K562 (cell line): ENCODE data around the gene PRMT2. TPM values are rescaled to one million over a fixed set of nuclear protein-coding genes. Genes with fewer than 3 reads are reported as not detected.
A peak's percentile ranks its signal among the peaks of the same experiment; 100 is the strongest.

ENCODE experiments used
- ATAC-seq: fragments of 200-7000 bp; cut with Tn5 transposase; 3 replicates; pipeline ENCODE4 v1.9.1; 2020; ENCODE audit warnings: moderate library complexity
- BruUV-seq: library from RNA; stranded (reverse); fragments of 400-500 nt; replicated peaks from 2 replicates; lab custom pipeline; 2021; lab: Mats Ljungman, UMichigan
- CTCF ChIA-PET: fragments of 300-600 bp; formaldehyde crosslinking; extraction: SDS; loops from one replicate; lab custom pipeline; 2021; ENCODE audit warnings: low intra/inter-chr PET ratio; lab: Yijun Ruan, JAX
- POLR2A ChIA-PET: fragments of 300-600, 350-650 bp; sonication (Branson Sonifier 250); formaldehyde crosslinking; extraction: SDS; loops from one replicate; lab custom pipeline; 2021; ENCODE audit warnings: antibody characterized with exemption, inconsistent platforms; lab: Yijun Ruan, JAX
- DNase-seq, 4 experiments: peaks; one replicate each; pipeline versions ENCODE4 v3.0.0 to v3.0.0-alpha.2; 2011 to 2018; ENCODE audit warnings: low spot score in 3 of 4, mixed read lengths in 3 of 4; ENCODE audit errors: extremely low read depth in 1 of 4
- FAIRE-seq: peaks from 2 replicates; lab custom pipeline; 2011; peaks lifted over from hg19 to GRCh38; lab: Jason Lieb, UNC
- H2AFZ ChIP-seq: 2 replicates; pipeline ENCODE4 v1.6.0; 2011; ENCODE audit warnings: low read depth, low read length, control low read depth, inconsistent platforms
- H3K27ac ChIP-seq: fragments of 200-600 bp; 3 replicates; pipeline ENCODE4 v1.8.0; 2011; ENCODE audit warnings: low read depth, mild to moderate bottlenecking, control low read depth, inconsistent platforms, low read length, moderate library complexity, mixed read lengths; ENCODE audit errors: extremely low read depth
- H3K27me3 ChIP-seq, 2 experiments: fragments of 300-600 bp in 1 of 2; 2 replicates in 1 of 2; 3 replicates in 1 of 2; pipeline versions ENCODE4 v1.6.0 to v1.8.0; 2011; ENCODE audit warnings: inconsistent platforms in 2 of 2, low read length in 2 of 2, mild to moderate bottlenecking in 1 of 2, mixed read lengths in 1 of 2, moderate library complexity in 1 of 2; ENCODE audit not compliant: control insufficient read depth in 2 of 2, insufficient read depth in 2 of 2
- H3K36me3 ChIP-seq: fragments of 300-600 bp; 3 replicates; pipeline ENCODE4 v1.8.0; 2011; ENCODE audit warnings: mild to moderate bottlenecking, low read length, inconsistent platforms; ENCODE audit not compliant: control insufficient read depth, insufficient read depth
- H3K4me1 ChIP-seq, 2 experiments: fragments of 200-600 bp in 1 of 2; replicated peaks in 1 of 2; 2 replicates in 1 of 2; 3 replicates in 1 of 2; pipeline versions ENCODE4 v1.5.1 to v1.8.0; 2011; ENCODE audit warnings: inconsistent platforms in 2 of 2, low read length in 2 of 2, mild to moderate bottlenecking in 1 of 2, mixed read lengths in 1 of 2, moderate library complexity in 1 of 2; ENCODE audit not compliant: control insufficient read depth in 2 of 2, insufficient read depth in 2 of 2
- H3K4me2 ChIP-seq: 2 replicates; pipeline ENCODE4 v1.6.1; 2011; ENCODE audit warnings: low read length, control low read depth, inconsistent platforms, mixed read lengths; ENCODE audit not compliant: insufficient read depth
- H3K4me3 ChIP-seq: fragments of 200-600 bp; sonication (generic), shearing (Covaris generic); 2 replicates; pipeline ENCODE4 v1.5.1; 2016; ENCODE audit warnings: control low read depth, inconsistent platforms
- H3K79me2 ChIP-seq: fragments of 200-600 bp; 3 replicates; pipeline ENCODE4 v1.8.0; 2011; ENCODE audit warnings: low read length, inconsistent platforms; ENCODE audit not compliant: control insufficient read depth, insufficient read depth
- H3K9ac ChIP-seq, 2 experiments: 2 replicates each; pipeline versions ENCODE4 v1.6.0 to v1.6.1; 2011; ENCODE audit warnings: low read depth in 2 of 2, low read length in 2 of 2, control low read depth in 1 of 2, inconsistent platforms in 1 of 2, mild to moderate bottlenecking in 1 of 2, mixed read lengths in 1 of 2; ENCODE audit not compliant: insufficient read depth in 1 of 2
- H3K9me1 ChIP-seq: one replicate; pipeline ENCODE4 v1.6.0; 2011; ENCODE audit warnings: inconsistent platforms, mild to moderate bottlenecking, low read length, moderate library complexity; ENCODE audit not compliant: control insufficient read depth, insufficient read depth
- H3K9me3 ChIP-seq: replicated peaks from 2 replicates; pipeline ENCODE4 v1.5.1; 2011; ENCODE audit warnings: low read depth, low read length, inconsistent platforms; ENCODE audit not compliant: control insufficient read depth, insufficient read depth
- H4K20me1 ChIP-seq: replicated peaks from 2 replicates; pipeline ENCODE4 v1.6.1; 2011; ENCODE audit warnings: low read length, inconsistent platforms, mixed read lengths; ENCODE audit not compliant: control insufficient read depth, insufficient read depth
- ERF ChIP-seq: fragments of 450-650 bp; formaldehyde crosslinking; IDR thresholded peaks from 2 replicates; pipeline ENCODE4 v1.4.0; 2020; ENCODE audit warnings: mild to moderate bottlenecking, mixed read lengths
- NFIX ChIP-seq: fragments of 250-450 bp; sonication (Bioruptor Pico); IDR thresholded peaks from 2 replicates; pipeline ENCODE4 v1.4.0; 2020; ENCODE audit warnings: low read depth, mild to moderate bottlenecking, moderate library complexity
- RHOXF2B ChIP-seq: fragments of 250-450 bp; sonication (Bioruptor Pico); conservative IDR thresholded peaks from 2 replicates; pipeline ENCODE4 v1.5.1; 2021
- TRIM24 ChIP-seq, 2 experiments: fragments of 450-650 bp; IDR thresholded peaks; 2 replicates each; pipeline ENCODE4 v1.6.1; 2016
- WGBS: fragments of 100-300 bp; shearing (Covaris generic); methylation state at CpG from one replicate; pipeline ENCODE4 v1.1.6; 2016; ENCODE audit warnings: low coverage, mixed read lengths; ENCODE audit not compliant: insufficient coverage; ENCODE audit errors: missing lambda C conversion rate; 5-methylcytosine and 5-hydroxymethylcytosine counted together
- in situ Hi-C: fragments of 300-500 bp; cut with MboI; formaldehyde crosslinking; loops from 4 replicates; pipeline ENCODE4 v1.15.0; 2018; ENCODE audit warnings: inconsistent platforms, mixed read lengths
- intact Hi-C: fragments of 100-400 bp; cut with micrococcal nuclease; formaldehyde crosslinking; loops from 2 replicates; pipeline ENCODE4 v1.14.2; 2022
- polyA plus RNA-seq, 8 experiments: library from polyadenylated mRNA; depleted of rRNA in 4 of 8; stranded (reverse) in 5 of 8; unstranded in 3 of 8; fragments of >200 nt; fragmentation: Nextera tagmentation in 2 of 8; fragmentation: Illumina TruSeq in 1 of 8; extraction: Ambion mirVana in 2 of 8; extraction: Trizol in 1 of 8; gene quantifications; 2 replicates each; pipeline versions ENCODE4 v1.2.1 to v1.2.3, GENCODE V29; 2011 to 2014; ENCODE audit warnings: inconsistent platforms in 1 of 8, missing spikeins in 1 of 8
- total RNA-seq, 7 experiments: library from RNA; depleted of rRNA in 6 of 7; stranded (reverse); fragments of >200 nt in 6 of 7; fragmentation: Illumina TruSeq in 2 of 7; extraction: Trizol in 2 of 7; gene quantifications; 2 replicates each; pipeline versions ENCODE4 v1.2.1 to v1.2.3, GENCODE V29; 2011 to 2021; ENCODE audit warnings: low replicate concordance in 1 of 7
- TF ChIP-seq, protein P1 (sequence below), 2 experiments: fragments of 450-650 bp; IDR thresholded peaks; 2 replicates each; pipeline ENCODE4 v1.6.1; 2018; ENCODE audit warnings: mild to moderate bottlenecking in 2 of 2, low read depth in 1 of 2; ENCODE audit not compliant: partially characterized antibody in 2 of 2

Gene PRMT2
- total and polyA plus RNA-seq, 9 of the 15 experiments (the other 6 are each of a cell fraction or from before 2014, with no cell fraction given), result 37.2 to 85.7 (median 59.3) TPM

DNA sequence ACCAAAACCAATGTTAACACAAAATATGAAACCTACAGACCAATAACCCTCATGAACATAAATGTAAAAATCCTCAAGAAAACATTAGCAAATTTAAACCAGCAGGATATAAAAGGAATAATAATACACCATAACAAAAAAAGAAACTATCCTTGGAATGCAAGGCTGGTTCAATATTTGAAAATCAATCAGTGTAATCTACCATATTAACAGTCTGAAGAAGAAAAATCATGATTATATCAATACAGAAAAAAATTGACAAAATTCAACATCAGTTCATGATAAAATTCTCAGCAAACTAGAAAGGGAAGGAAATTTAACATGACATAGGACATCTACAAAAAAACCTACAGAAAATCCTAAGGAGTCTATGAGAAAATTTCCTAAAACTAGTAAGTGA is 19.8 kb downstream of the PRMT2 start (continued):
- no peak for TF ChIP-seq NFIX (CRISPR knock-in tag)
- no peak for TF ChIP-seq RHOXF2B
- TF ChIP-seq TRIM24 (IDR thresholded peaks at IDR 0.05), result 0 out of 4 replicates have a peak, but pooled peaks of 1 of the 2 experiments have one; percentile 15
- TF ChIP-seq, all 486 proteins: peak for 6

DNA sequence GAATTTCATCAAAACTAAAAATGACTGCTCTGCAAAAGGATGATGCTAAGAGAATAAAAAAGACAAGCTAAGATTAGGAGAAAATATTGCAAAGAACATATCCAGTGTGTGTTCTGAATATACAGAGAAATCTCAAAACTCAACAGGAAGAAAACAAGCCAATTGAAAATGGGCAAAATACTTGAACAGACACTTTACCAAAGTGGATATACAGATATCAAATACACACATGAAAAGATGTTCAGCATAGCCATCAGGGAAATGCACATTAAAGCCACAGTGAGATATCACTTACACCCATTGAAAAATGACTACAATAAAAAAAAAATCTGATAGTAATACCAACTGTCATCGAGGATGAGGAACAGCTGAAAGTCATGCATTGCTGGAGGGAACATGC is 21.3 kb downstream of the PRMT2 start:
- BruUV-seq, result no TSS peak
- ATAC-seq, result no peak
- DNase-seq, result no peak
- intact Hi-C loops, result no loop called here
- Histone ChIP-seq H3K9ac (no peak overlapping the region), H4K20me1 (no peaks in the 10 kb centered on the region), H3K79me2 (no peaks in the 10 kb centered on the region), H3K36me3 (peaks cover 41% of the 10 kb centered on the region), H2AFZ (no peak overlapping the region), H3K27me3 (no peaks in the 10 kb centered on the region), H3K9me1 (no peaks in the 10 kb centered on the region)
- POLR2A ChIA-PET, result interaction anchor here (1.0 to 1.6 kb wide), 2 partner anchors 13 to 21 kb away, joined by 4 read pairs; partner anchors contain the start of gene PRMT2
- TF ChIP-seq, protein P1, sequence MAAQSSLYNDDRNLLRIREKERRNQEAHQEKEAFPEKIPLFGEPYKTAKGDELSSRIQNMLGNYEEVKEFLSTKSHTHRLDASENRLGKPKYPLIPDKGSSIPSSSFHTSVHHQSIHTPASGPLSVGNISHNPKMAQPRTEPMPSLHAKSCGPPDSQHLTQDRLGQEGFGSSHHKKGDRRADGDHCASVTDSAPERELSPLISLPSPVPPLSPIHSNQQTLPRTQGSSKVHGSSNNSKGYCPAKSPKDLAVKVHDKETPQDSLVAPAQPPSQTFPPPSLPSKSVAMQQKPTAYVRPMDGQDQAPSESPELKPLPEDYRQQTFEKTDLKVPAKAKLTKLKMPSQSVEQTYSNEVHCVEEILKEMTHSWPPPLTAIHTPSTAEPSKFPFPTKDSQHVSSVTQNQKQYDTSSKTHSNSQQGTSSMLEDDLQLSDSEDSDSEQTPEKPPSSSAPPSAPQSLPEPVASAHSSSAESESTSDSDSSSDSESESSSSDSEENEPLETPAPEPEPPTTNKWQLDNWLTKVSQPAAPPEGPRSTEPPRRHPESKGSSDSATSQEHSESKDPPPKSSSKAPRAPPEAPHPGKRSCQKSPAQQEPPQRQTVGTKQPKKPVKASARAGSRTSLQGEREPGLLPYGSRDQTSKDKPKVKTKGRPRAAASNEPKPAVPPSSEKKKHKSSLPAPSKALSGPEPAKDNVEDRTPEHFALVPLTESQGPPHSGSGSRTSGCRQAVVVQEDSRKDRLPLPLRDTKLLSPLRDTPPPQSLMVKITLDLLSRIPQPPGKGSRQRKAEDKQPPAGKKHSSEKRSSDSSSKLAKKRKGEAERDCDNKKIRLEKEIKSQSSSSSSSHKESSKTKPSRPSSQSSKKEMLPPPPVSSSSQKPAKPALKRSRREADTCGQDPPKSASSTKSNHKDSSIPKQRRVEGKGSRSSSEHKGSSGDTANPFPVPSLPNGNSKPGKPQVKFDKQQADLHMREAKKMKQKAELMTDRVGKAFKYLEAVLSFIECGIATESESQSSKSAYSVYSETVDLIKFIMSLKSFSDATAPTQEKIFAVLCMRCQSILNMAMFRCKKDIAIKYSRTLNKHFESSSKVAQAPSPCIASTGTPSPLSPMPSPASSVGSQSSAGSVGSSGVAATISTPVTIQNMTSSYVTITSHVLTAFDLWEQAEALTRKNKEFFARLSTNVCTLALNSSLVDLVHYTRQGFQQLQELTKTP (IDR thresholded peaks at IDR 0.05; ENCODE audit: low read depth in 1 of 2, partially characterized antibody in 2 of 2), result peak in 1 of 2 experiments; percentile 99
- TF ChIP-seq ERF (CRISPR knock-in tag), result no peak
- TF ChIP-seq, all 486 proteins: peak for 1
- Histone ChIP-seq H3K4me2 (no peak overlapping the region), H3K4me1 (no peaks in the 10 kb centered on the region), H3K4me3 (no peak overlapping the region), H3K9me3 (peaks cover 10% of the 10 kb centered on the region; the same call in 1 of the 2 replicates), H3K27ac (no peak overlapping the region)
- WGBS, result 93% methylated on average over 1 of the region's 1 CpG
- CTCF ChIA-PET, result no interaction called here
- in situ Hi-C loops, result no loop called here
- no peak for FAIRE-seq
